HG03565 (cell line): ENCODE data around the gene AVPR1A.

ENCODE experiments used
- ATAC-seq: cut with Tn5 transposase; IDR thresholded peaks from one replicate; pipeline ENCODE4 v1.9.1; 2021; ENCODE audit warnings: mild to moderate bottlenecking, moderate library complexity; ENCODE audit not compliant: unreplicated experiment

AVPR1A gene

DNA sequence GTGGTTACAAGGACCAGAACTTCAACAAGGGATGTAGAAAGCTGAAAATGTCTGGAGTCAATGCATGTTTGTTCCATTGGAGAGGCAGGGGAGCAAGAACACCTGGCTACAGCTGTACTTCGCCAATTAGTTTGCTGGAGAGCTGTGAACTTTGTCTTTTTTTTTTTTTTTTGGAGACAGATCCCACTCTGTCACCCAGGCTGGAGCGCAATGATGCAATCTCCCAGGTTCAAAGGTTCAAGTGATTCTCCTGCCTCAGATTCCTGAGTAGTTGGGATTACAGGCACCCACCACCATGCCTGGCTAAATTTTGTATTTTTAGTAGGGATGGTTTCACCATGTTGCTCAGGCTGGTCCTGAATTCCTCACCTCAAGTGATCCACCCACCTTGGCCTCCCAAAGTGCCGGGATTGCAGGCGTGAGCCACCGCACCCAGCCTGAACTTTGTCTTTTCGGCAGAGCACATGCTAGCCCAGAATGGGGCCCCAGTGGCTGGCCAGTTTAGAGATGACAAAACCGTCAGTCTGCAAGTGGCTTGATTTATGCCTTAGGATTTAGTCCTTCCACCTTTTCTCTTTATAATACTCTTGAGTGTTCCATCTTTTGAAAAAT is 55.5 kb downstream of the AVPR1A start:
- ATAC-seq, result no peak

- ATAC-seq, result no peak
Measured at GRCh38 chr12:63093711-63094110, 57.3 kb downstream of the AVPR1A start.

DNA sequence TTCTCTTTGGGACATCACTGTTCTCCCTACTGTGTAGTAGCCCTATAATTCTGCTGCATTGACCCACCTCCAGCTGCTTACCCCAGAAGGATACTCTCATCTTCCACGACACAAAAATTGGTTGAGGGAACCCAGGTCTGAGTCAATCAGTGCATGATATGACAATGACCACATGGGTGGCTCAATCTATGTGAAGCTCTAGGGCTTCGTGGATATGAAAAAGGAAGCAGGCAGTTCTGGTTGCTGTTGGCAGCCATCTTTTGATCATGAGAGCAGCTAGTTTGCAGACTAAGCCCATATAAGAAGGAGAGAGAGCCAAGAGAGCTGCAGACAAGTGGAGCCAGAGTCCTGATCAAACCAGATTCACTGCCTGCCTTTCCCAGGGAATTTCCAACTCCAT is 57.9 kb downstream of the AVPR1A start:
- no peak for ATAC-seq
